22Rv1 (cell line): ENCODE measurements around the gene ZNF407.

Experiments
- CTCF ChIP-seq: fragments of 450-650 bp; IDR thresholded peaks from 2 replicates; pipeline ENCODE4 v1.5.1; 2017; ENCODE audit warnings: mild to moderate bottlenecking
- ZFX ChIP-seq: fragments of 450-650 bp; IDR thresholded peaks from 2 replicates; pipeline ENCODE4 v1.6.1; 2017; ENCODE audit warnings: antibody characterized with exemption, borderline replicate concordance

GRCh38 chr18:74702950-74703349, 105.3 kb downstream of the ZNF407 start:
- TF ChIP-seq CTCF: no peak
- TF ChIP-seq ZFX: no peak
